Measurements from ENCODE around the gene ARHGAP27. TPM values are rescaled to one million over a fixed set of nuclear protein-coding genes. Genes with fewer than 3 reads are reported as not detected.

ARHGAP27 gene
- total and polyA plus RNA-seq, 2 of the 13 experiments (the other 11 are each of a cell fraction or from before 2014, with no cell fraction given) = 15.5 to 18.9 TPM

DNA sequence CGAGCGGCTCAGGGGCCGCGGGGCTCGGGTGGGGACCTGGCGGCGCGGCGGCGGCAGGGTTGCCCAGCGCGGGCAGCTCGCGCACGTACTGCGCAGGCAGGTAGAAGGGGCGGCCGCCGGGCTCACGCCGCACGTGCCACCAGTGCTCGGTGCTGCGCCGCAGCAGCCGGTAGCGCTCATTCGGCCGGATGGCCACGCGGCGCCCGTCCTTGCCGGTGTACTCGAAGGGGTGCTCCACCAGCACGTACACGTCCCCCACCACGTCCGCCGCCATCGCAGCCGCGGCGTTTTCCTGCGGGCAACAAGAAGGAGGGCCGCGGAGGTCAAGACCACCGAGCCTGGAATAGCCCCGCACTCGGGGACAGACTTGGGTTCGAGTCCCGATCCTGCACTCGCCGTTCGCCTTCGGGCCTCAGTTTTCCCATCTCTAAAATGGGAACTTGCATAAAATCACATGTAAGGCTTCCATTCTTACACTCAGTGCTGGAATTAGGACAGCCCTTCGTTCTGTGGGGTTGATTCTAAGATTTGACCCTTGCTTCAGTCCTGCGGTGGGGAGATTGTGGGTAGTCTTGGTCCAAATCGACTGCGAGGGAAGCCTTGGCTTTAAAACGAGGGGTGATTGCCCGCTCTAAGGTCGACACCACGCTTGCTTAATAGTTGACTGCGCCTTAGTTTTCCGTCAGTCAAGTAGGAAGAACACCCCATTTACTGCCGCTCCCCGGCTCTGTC, 2.5 kb downstream of the ARHGAP27 start (continued):
- no peak for TF ChIP-seq ZNF746 (CRISPR knock-in tag; IDR thresholded peaks at IDR 0.05)
- no peak for TF ChIP-seq RARA (CRISPR knock-in tag; IDR thresholded peaks at IDR 0.05)
- TF ChIP-seq CHD4 (IDR thresholded peaks at IDR 0.05; ENCODE audit: borderline replicate concordance, low read length) = peak; percentile 84
- TF ChIP-seq ZNF12 (CRISPR knock-in tag; IDR thresholded peaks at IDR 0.05) = no peak
- no peak for TF ChIP-seq SP4 (CRISPR knock-in tag; IDR thresholded peaks at IDR 0.05)
- no peak for TF ChIP-seq PHF20 (CRISPR knock-in tag; IDR thresholded peaks at IDR 0.05)
- TF ChIP-seq HNRNPUL1 (IDR thresholded peaks at IDR 0.05; ENCODE audit: low read depth, low read length) = no peak
- TF ChIP-seq ZBED4 (CRISPR knock-in tag; IDR thresholded peaks at IDR 0.05; ENCODE audit: borderline replicate concordance) = no peak
- no peak for TF ChIP-seq ZBTB20 (CRISPR knock-in tag; IDR thresholded peaks at IDR 0.05; ENCODE audit: borderline replicate concordance, low read depth)
- no peak for TF ChIP-seq ZNF468 (CRISPR knock-in tag; IDR thresholded peaks at IDR 0.05)
- TF ChIP-seq SSRP1 (CRISPR knock-in tag; IDR thresholded peaks at IDR 0.05) = no peak
- TF ChIP-seq, protein P1, sequence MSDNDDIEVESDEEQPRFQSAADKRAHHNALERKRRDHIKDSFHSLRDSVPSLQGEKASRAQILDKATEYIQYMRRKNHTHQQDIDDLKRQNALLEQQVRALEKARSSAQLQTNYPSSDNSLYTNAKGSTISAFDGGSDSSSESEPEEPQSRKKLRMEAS (IDR thresholded peaks at IDR 0.05) = peak; percentile 25
- TF ChIP-seq RFX1 (IDR thresholded peaks at IDR 0.05) = no peak
- TF ChIP-seq, protein P2, sequence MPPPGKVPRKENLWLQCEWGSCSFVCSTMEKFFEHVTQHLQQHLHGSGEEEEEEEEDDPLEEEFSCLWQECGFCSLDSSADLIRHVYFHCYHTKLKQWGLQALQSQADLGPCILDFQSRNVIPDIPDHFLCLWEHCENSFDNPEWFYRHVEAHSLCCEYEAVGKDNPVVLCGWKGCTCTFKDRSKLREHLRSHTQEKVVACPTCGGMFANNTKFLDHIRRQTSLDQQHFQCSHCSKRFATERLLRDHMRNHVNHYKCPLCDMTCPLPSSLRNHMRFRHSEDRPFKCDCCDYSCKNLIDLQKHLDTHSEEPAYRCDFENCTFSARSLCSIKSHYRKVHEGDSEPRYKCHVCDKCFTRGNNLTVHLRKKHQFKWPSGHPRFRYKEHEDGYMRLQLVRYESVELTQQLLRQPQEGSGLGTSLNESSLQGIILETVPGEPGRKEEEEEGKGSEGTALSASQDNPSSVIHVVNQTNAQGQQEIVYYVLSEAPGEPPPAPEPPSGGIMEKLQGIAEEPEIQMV (CRISPR knock-in tag; IDR thresholded peaks at IDR 0.05; ENCODE audit: low read depth) = no peak
- TF ChIP-seq KLF15 (CRISPR knock-in tag; IDR thresholded peaks at IDR 0.05; ENCODE audit: borderline replicate concordance) = no peak
- TF ChIP-seq KLF12 (CRISPR knock-in tag; IDR thresholded peaks at IDR 0.05; ENCODE audit: borderline replicate concordance) = no peak
- TF ChIP-seq, protein P3, sequence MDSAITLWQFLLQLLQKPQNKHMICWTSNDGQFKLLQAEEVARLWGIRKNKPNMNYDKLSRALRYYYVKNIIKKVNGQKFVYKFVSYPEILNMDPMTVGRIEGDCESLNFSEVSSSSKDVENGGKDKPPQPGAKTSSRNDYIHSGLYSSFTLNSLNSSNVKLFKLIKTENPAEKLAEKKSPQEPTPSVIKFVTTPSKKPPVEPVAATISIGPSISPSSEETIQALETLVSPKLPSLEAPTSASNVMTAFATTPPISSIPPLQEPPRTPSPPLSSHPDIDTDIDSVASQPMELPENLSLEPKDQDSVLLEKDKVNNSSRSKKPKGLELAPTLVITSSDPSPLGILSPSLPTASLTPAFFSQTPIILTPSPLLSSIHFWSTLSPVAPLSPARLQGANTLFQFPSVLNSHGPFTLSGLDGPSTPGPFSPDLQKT (CRISPR knock-in tag; IDR thresholded peaks at IDR 0.05; ENCODE audit: borderline replicate concordance) = no peak
- TF ChIP-seq ZNF256 (CRISPR knock-in tag; conservative IDR thresholded peaks at IDR 0.05) = no peak
- peak; percentile 57; the same call in 1 of the 2 replicates for TF ChIP-seq HDAC2 (CRISPR knock-in tag; IDR thresholded peaks at IDR 0.05)
- TF ChIP-seq MAZ (IDR thresholded peaks at IDR 0.05; ENCODE audit: borderline replicate concordance, low read depth, low read length) = no peak
- TF ChIP-seq MAZ (CRISPR knock-in tag; IDR thresholded peaks at IDR 0.05; ENCODE audit: low read depth) = no peak
- TF ChIP-seq, protein P4, sequence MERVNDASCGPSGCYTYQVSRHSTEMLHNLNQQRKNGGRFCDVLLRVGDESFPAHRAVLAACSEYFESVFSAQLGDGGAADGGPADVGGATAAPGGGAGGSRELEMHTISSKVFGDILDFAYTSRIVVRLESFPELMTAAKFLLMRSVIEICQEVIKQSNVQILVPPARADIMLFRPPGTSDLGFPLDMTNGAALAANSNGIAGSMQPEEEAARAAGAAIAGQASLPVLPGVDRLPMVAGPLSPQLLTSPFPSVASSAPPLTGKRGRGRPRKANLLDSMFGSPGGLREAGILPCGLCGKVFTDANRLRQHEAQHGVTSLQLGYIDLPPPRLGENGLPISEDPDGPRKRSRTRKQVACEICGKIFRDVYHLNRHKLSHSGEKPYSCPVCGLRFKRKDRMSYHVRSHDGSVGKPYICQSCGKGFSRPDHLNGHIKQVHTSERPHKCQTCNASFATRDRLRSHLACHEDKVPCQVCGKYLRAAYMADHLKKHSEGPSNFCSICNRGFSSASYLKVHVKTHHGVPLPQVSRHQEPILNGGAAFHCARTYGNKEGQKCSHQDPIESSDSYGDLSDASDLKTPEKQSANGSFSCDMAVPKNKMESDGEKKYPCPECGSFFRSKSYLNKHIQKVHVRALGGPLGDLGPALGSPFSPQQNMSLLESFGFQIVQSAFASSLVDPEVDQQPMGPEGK (CRISPR knock-in tag; IDR thresholded peaks at IDR 0.05) = no peak

All from HepG2 (cell line).